Thyroid gland (tissue), 4 donors: Measurements from ENCODE around the gene TMEM121.

ENCODE experiments used
- POLR2A ChIP-seq, 2 donors: fragments of 450-650 bp; IDR thresholded peaks; one replicate each; pipeline ENCODE4 v1.6.1; 2017; ENCODE audit warnings: antibody characterized with exemption in 2 of 2, mild to moderate bottlenecking in 2 of 2, moderate library complexity in 1 of 2
- TF ChIP-seq, protein P1 (sequence below), 6 experiments: fragments of 200-600 bp in 3 of 6; fragments of 450-650 bp in 3 of 6; sonication (generic) in 3 of 6; IDR thresholded peaks; one replicate each; pipeline ENCODE4 v1.5.1; 2016 to 2019; ENCODE audit warnings: antibody characterized with exemption in 6 of 6, mild to moderate bottlenecking in 2 of 6, inconsistent platforms in 1 of 6, moderate library complexity in 1 of 6

DNA sequence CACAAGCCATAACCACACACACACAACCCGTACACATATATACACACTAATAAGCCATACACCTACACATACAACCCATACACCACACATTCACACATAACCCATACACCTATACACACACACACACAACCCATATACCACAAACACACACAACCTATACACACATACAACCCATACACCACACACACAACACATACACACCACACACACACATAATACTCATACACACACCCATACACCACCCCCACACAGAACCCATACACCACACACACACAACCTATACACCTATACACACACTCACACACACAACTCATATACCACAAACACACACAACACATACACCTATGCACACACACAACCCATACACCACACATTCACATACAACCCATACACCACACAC lies 44.1 kb downstream of the TMEM121 start:
- TF ChIP-seq POLR2A (IDR thresholded peaks at IDR 0.05), result no peak
- TF ChIP-seq, protein P1, sequence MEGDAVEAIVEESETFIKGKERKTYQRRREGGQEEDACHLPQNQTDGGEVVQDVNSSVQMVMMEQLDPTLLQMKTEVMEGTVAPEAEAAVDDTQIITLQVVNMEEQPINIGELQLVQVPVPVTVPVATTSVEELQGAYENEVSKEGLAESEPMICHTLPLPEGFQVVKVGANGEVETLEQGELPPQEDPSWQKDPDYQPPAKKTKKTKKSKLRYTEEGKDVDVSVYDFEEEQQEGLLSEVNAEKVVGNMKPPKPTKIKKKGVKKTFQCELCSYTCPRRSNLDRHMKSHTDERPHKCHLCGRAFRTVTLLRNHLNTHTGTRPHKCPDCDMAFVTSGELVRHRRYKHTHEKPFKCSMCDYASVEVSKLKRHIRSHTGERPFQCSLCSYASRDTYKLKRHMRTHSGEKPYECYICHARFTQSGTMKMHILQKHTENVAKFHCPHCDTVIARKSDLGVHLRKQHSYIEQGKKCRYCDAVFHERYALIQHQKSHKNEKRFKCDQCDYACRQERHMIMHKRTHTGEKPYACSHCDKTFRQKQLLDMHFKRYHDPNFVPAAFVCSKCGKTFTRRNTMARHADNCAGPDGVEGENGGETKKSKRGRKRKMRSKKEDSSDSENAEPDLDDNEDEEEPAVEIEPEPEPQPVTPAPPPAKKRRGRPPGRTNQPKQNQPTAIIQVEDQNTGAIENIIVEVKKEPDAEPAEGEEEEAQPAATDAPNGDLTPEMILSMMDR (IDR thresholded peaks at IDR 0.05), result no peak
